Upper lobe of left lung (tissue), 6 donors: Measurements from ENCODE around the gene MICOS13. TPM values are rescaled to one million over a fixed set of nuclear protein-coding genes. Genes with fewer than 3 reads are reported as not detected.
A peak's percentile ranks its signal among the peaks of the same experiment; 100 is the strongest.

ENCODE experiments used
- ATAC-seq, 2 donors: fragments of 200-7000 bp; cut with Tn5 transposase; one replicate each; pipeline ENCODE4 v1.9.1; 2022; ENCODE audit warnings: mild to moderate bottlenecking in 2 of 2, moderate library complexity in 2 of 2; ENCODE audit not compliant: low FRiP score in 2 of 2
- DNase-seq, 2 donors: peaks; one replicate each; pipeline ENCODE4 v3.0.0-alpha.2; 2019 to 2020
- H3K27ac ChIP-seq, 4 donors: fragments of 200-600 bp; sonication (generic); one replicate each; pipeline ENCODE4 v1.5.1; 2016 to 2019
- H3K27me3 ChIP-seq, 4 donors: fragments of 200-600 bp; sonication (generic); one replicate each; pipeline ENCODE4 v1.5.1; 2017 to 2019
- H3K36me3 ChIP-seq, 4 donors: fragments of 200-600 bp; sonication (generic); one replicate each; pipeline ENCODE4 v1.5.1; 2016 to 2019
- H3K4me1 ChIP-seq, 4 donors: fragments of 200-600 bp; sonication (generic); one replicate each; pipeline ENCODE4 v1.5.1; 2018 to 2019
- H3K4me3 ChIP-seq, 4 donors: fragments of 200-600 bp; sonication (generic); one replicate each; pipeline ENCODE4 v1.5.1; 2017 to 2019; ENCODE audit warnings: mild to moderate bottlenecking in 2 of 4, moderate library complexity in 1 of 4
- H3K9me3 ChIP-seq, 4 donors: fragments of 200-600 bp; sonication (generic); one replicate each; pipeline ENCODE4 v1.5.1; 2018 to 2019
- CTCF ChIP-seq, 6 experiments: fragments of 450-650 bp in 4 of 6; fragments of 200-600 bp in 2 of 6; sonication (generic) in 2 of 6; IDR thresholded peaks; one replicate each; pipeline ENCODE4 v1.5.1; 2016 to 2019; ENCODE audit warnings: antibody characterized with exemption in 6 of 6
- EP300 ChIP-seq, 4 donors: sonication (generic); formaldehyde crosslinking; IDR thresholded peaks; one replicate each; pipeline ENCODE4 v1.5.1; 2017; ENCODE audit warnings: antibody characterized with exemption in 4 of 4, control low read depth in 2 of 4
- POLR2A ChIP-seq, 4 donors: fragments of 450-650 bp; IDR thresholded peaks; one replicate each; pipeline ENCODE4 v1.5.1; 2016 to 2017; ENCODE audit warnings: antibody characterized with exemption in 4 of 4, mild to moderate bottlenecking in 2 of 4
- POLR2AphosphoS5 ChIP-seq, 2 donors: sonication (generic); formaldehyde crosslinking; IDR thresholded peaks; one replicate each; pipeline ENCODE4 v1.5.1; 2017; ENCODE audit warnings: antibody characterized with exemption in 2 of 2
- WGBS, 2 donors: methylation state at CpG; one replicate each; pipeline ENCODE4 v1.1.5; 2017 to 2018; 5-methylcytosine and 5-hydroxymethylcytosine counted together
- total RNA-seq, 6 donors: library from RNA; depleted of rRNA in 4 of 6; stranded (reverse); fragments of >200 nt in 4 of 6; gene quantifications; one replicate each; pipeline versions ENCODE4 v1.1.0 to v1.2.1, GENCODE V29; 2016 to 2021
- donor health status: DM: no; HTN: no; CAD: no; lungs with moderate emphysema.
- donor health status: DM: no; HTN: yes; CAD: no; lungs with severe emphysema.

The MICOS13 gene
- total RNA-seq, 6 donors from 2014 or later: 19.1 to 63.2 (median 34.2) TPM

DNA sequence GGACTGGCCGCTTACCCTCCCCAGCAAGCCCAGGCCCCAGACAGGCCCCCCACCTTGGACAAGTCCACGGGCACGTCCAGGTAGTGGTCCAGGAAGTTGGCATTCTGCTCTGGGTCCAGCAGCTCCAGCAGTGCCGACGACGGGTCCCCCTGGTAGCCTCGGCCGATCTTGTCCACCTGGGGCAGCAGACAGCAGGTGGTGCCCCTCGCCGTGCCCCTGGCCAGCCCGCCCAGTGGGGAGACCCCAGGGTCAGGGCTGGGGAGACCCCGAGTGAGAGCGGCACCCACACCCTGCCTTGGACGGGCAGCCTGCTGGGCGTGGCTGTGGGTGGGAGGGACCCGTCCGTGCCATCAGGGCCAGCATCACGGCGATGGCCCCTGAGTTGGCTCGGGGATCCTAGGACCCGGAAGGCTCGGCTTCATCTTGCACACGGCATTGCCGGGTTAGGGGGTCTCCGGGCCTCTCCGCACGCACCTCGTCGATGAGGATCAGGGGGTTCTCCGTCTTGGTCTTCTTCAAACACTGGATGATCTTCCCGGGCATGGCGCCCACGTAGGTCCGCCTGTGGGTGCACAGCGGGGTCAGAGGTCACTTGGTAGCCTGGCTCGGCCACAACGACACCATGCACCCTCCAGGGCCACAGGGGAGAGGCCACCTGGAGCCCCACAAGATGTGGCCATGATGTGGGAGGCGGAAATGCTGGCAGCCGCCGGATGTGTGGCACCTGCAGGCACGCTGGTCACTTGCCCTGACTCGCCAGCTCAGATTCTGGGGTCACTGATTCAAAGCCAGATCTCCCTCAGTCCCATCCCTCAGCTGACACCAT, 16.1 kb upstream of the MICOS13 start:
- DNase-seq: peak in 1 of 2 donors; percentile 81
- no peak for ATAC-seq
- H3K27ac ChIP-seq: no peak overlapping the region
- H3K36me3 ChIP-seq: peaks cover 23 to 98% (median 84%) of the 10 kb centered on the region in 4 donors
- H3K4me1 ChIP-seq: peaks cover 8 to 11% (median 10%) of the 10 kb centered on the region in 4 donors
- no peak for TF ChIP-seq EP300 (IDR thresholded peaks at IDR 0.05)
- TF ChIP-seq POLR2AphosphoS5 (IDR thresholded peaks at IDR 0.05): no peak
- TF ChIP-seq CTCF (IDR thresholded peaks at IDR 0.05): no peak
- TF ChIP-seq POLR2A (IDR thresholded peaks at IDR 0.05): no peak
- H3K27me3 ChIP-seq: no peaks in the 10 kb centered on the region
- no peak overlapping the region for H3K4me3 ChIP-seq
- 91 to 94% methylated on average over 20 to 33 of the region's 42 CpGs for WGBS, 2 donors
- no peaks in the 10 kb centered on the region for H3K9me3 ChIP-seq

- Histone ChIP-seq H3K4me3 (no peak overlapping the region), H3K4me1 (peaks cover 8 to 17% (median 16%) of the 10 kb centered on the region in 4 donors), H3K36me3 (peaks cover 23 to 92% (median 80%) of the 10 kb centered on the region in 4 donors), H3K9me3 (no peaks in the 10 kb centered on the region), H3K27ac (no peak overlapping the region), H3K27me3 (no peaks in the 10 kb centered on the region)
- no peak for ATAC-seq
- no peak for TF ChIP-seq EP300 (IDR thresholded peaks at IDR 0.05)
- 91 to 93% methylated on average over 12 to 28 of the region's 28 CpGs for WGBS, 2 donors
- DNase-seq: peak in 1 of 2 donors; percentile 51
Measured at GRCh38 chr19:5695649-5696195, 15.4 kb upstream of the MICOS13 start.

- no peak for DNase-seq
- Histone ChIP-seq H3K36me3 (peaks cover 23 to 86% (median 74%) of the 10 kb centered on the region in 4 donors), H3K4me1 (peaks cover 8 to 19% (median 16%) of the 10 kb centered on the region in 4 donors), H3K9me3 (no peaks in the 10 kb centered on the region), H3K27ac (no peak overlapping the region), H3K4me3 (no peak overlapping the region), H3K27me3 (no peaks in the 10 kb centered on the region)
- TF ChIP-seq POLR2A (IDR thresholded peaks at IDR 0.05) (no peak), POLR2AphosphoS5 (IDR thresholded peaks at IDR 0.05) (no peak), CTCF (IDR thresholded peaks at IDR 0.05) (no peak), EP300 (IDR thresholded peaks at IDR 0.05) (no peak)
- no peak for ATAC-seq
- 88% methylated on average over 3 to 8 of the region's 8 CpGs for WGBS, 2 donors
Measured at GRCh38 chr19:5694956-5695648, 14.8 kb upstream of the MICOS13 start.

- 92 to 94% methylated on average over 37 to 41 of the region's 45 CpGs for WGBS, 2 donors
Measured at GRCh38 chr19:5694167-5694955, 14.0 kb upstream of the MICOS13 start.

More at GRCh38 chr19:5694167-5694955, 14.0 kb upstream of the MICOS13 start:
- Histone ChIP-seq H3K4me1 (peaks cover 11 to 25% (median 18%) of the 10 kb centered on the region in 4 donors), H3K36me3 (peaks cover 23 to 78% (median 71%) of the 10 kb centered on the region in 4 donors), H3K27me3 (no peaks in the 10 kb centered on the region), H3K27ac (no peak overlapping the region), H3K4me3 (no peak overlapping the region), H3K9me3 (no peaks in the 10 kb centered on the region)
- TF ChIP-seq CTCF (IDR thresholded peaks at IDR 0.05) (no peak), POLR2A (IDR thresholded peaks at IDR 0.05) (no peak), EP300 (IDR thresholded peaks at IDR 0.05) (no peak), POLR2AphosphoS5 (IDR thresholded peaks at IDR 0.05) (no peak)
- DNase-seq (peak in 1 of 2 donors; percentile 77), ATAC-seq (no peak)
